Measurements from ENCODE around the gene C1QTNF12.
"Not testable (repeated sequence)": the region's sequence is repeated elsewhere in the genome, so short reads cannot be mapped to it uniquely, and the experiment has no call there.

The C1QTNF12 gene

DNA sequence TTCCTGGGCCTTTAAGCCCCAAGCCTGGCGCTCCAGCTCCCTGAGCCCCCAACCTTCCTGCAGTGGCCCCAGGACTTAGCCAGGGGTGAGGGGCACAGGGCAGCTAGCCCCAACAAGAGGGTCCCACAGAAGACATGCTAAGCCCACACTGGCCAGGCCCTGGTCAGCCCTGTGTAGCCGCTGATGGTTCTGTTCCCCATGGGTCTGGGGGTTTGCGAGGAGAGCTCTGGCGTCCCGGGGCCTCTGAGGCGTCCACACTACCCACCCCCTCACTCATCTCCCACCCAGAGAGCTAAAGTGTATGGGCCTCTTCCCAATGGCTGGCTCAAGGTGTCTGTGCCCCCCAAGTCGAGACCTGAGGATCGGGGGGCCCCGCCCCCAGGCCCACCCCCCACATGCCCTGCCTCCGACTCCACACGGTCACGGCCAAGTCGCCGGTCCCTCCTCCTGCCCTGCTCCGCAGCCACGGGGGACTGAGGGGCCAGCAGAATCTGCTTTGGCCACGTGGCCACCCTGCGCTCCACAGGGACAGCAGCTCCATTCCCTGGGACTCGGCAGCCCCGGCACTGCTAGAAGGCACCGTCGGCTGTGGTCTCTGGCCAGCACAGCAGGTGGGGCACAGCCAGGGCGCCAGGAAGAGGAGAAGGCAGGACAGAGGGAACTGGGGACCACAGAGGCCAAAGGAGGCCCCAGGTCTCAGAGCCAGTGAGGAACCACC lies 47.9 kb downstream of the C1QTNF12 start:
- TF ChIP-seq, protein P1, sequence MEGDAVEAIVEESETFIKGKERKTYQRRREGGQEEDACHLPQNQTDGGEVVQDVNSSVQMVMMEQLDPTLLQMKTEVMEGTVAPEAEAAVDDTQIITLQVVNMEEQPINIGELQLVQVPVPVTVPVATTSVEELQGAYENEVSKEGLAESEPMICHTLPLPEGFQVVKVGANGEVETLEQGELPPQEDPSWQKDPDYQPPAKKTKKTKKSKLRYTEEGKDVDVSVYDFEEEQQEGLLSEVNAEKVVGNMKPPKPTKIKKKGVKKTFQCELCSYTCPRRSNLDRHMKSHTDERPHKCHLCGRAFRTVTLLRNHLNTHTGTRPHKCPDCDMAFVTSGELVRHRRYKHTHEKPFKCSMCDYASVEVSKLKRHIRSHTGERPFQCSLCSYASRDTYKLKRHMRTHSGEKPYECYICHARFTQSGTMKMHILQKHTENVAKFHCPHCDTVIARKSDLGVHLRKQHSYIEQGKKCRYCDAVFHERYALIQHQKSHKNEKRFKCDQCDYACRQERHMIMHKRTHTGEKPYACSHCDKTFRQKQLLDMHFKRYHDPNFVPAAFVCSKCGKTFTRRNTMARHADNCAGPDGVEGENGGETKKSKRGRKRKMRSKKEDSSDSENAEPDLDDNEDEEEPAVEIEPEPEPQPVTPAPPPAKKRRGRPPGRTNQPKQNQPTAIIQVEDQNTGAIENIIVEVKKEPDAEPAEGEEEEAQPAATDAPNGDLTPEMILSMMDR (IDR thresholded peaks at IDR 0.05; ENCODE audit: control extremely low read depth, extremely low read depth, low read depth, missing control alignments): no peak
- no peak for DNase-seq (ENCODE audit: extremely low spot score)
- ChIA-PET POLR2A (no interaction called here), CTCF (interaction anchor here (1.1 kb wide), 1 partner anchor 76 kb away, joined by 3 read pairs; no protein-coding TSS in a partner anchor)

DNA sequence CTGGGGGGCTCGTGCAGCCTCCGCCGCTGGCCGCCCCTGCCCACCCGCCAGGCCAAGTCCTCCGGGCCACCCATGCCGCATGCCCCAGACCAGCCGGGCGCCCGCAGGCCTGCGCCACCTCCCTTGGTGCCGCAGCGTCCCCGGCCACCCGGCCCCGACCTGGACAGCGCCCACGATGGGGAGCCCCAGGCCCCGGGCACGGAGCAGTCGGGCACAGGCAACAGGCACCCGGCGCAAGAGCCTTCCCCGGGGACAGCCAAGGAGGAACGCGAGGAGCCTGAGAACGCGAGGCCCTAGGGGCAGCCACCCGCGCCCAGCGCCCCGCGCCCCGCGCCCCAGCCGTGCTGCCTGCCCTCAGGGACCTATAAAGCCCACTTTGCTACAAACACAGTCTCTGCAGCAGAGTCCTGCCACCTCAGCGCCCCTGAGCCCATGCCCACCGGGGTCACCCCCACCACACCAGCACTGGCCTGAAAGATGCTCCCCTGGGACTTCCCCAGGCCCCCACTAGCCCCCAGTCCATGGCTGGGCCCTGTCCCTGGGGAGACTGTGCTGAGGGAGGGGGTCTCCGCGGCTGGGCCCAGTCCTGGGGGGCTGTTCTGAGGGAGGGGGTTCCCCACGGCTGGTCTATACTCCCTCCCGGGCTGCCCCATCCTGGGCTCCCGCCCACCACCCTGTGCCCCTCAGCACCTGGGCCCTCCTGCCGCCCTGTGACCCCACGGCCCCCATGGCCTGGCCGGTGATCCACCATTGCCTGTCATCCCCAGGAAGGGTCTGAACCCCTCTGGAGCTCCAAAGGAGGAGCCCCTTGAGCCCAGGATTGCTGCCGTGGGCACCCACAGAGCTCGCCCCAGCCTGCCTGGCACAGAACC lies 48.7 kb downstream of the C1QTNF12 start:
- POLR2A ChIA-PET: no interaction called here
- TF ChIP-seq, protein P1 (IDR thresholded peaks at IDR 0.05; ENCODE audit: control extremely low read depth, extremely low read depth, low read depth, missing control alignments): no peak

GRCh38 chr1:1197188-1197500 lies 49.4 kb downstream of the C1QTNF12 start:
- POLR2A ChIA-PET: no interaction called here

More for the DNA sequence above, 48.7 kb downstream of the C1QTNF12 start:
- CTCF ChIA-PET: interaction anchor here (1.1 kb wide), 1 partner anchor 75 kb away, joined by 3 read pairs; no protein-coding TSS in a partner anchor
- DNase-seq (ENCODE audit: extremely low spot score): no peak

DNA sequence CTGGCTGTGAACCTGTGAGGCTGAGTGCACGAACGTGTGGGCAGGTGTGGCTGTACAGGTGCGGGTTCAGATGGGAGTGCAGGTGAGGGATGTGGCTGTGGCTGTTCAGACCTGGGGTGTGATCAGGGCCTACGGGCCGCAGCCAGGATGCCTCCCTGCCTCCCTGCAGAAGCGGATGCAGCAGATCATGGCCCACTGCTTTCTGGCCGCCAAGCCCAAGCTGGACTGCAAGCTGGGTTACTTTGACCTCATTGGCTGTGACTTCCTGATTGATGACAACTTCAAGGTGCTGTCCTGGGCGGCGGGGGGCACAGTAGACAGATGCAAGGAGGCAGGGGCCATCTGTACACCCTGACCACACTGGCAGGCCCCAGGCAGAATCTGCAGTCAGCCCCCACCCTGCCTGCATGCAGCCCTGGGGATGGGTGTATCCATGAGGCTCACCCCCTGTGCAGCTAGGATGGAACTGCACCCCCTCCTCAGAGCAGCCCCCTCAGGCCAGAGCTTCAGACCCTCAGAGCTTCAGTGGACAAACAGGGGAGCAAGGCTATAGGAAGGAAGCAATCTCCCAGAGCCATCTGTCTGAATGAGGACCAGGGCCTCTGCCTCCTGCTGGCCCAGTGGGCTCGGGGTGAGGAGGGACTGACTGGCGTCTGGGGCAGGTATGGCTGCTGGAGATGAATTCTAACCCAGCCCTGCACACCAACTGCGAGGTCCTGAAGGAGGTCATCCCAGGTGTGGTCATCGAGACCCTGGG lies 49.9 kb downstream of the C1QTNF12 start:
- no peak for DNase-seq (ENCODE audit: extremely low spot score)
- POLR2A ChIA-PET: no interaction called here
- TF ChIP-seq, protein P1 (IDR thresholded peaks at IDR 0.05; ENCODE audit: control extremely low read depth, extremely low read depth, low read depth, missing control alignments): no peak
- CTCF ChIA-PET: no interaction called here

More at GRCh38 chr1:1197188-1197500, 49.4 kb downstream of the C1QTNF12 start:
- CTCF ChIA-PET: no interaction called here
- no peak for DNase-seq (ENCODE audit: extremely low spot score)
- TF ChIP-seq, protein P1 (IDR thresholded peaks at IDR 0.05; ENCODE audit: control extremely low read depth, extremely low read depth, low read depth, missing control alignments): no peak

- CTCF ChIA-PET, POLR2A ChIA-PET: not testable (repeated sequence)
These were observed 50.8 kb downstream of the C1QTNF12 start for GRCh38 chr1:1195726-1196125.

GRCh38 chr1:1194723-1195122 lies 51.8 kb downstream of the C1QTNF12 start:
- CTCF ChIA-PET: interaction anchor here (0.9 to 1.0 kb wide), 3 partner anchors 13 to 72 kb away, joined by 3 read pairs; no protein-coding TSS in a partner anchor
- POLR2A ChIA-PET: no interaction called here
- no peak for DNase-seq (ENCODE audit: extremely low spot score)
- TF ChIP-seq, protein P1 (IDR thresholded peaks at IDR 0.05; ENCODE audit: control extremely low read depth, extremely low read depth, low read depth, missing control alignments): no peak

More at GRCh38 chr1:1195726-1196125, 50.8 kb downstream of the C1QTNF12 start:
- not testable (repeated sequence) for DNase-seq (ENCODE audit: extremely low spot score)

All from GM10248 (cell line).